Lower leg skin (tissue), 4 donors: Measurements from ENCODE around the gene OPN3. TPM values are rescaled to one million over a fixed set of nuclear protein-coding genes. Genes with fewer than 3 reads are reported as not detected.

Experiments
- DNase-seq, 2 donors: peaks; one replicate each; pipeline ENCODE4 v3.0.0-alpha.2; 2019; ENCODE audit warnings: low spot score in 2 of 2
- H3K4me3 ChIP-seq: fragments of 200-600 bp; sonication (generic); 2 replicates; pipeline ENCODE4 v1.5.1; 2017; ENCODE audit warnings: mild to moderate bottlenecking, low read depth; ENCODE audit not compliant: poor library complexity, severe bottlenecking
- POLR2A ChIP-seq, 2 donors: fragments of 450-650 bp; IDR thresholded peaks; one replicate each; pipeline ENCODE4 v1.6.1; 2016 to 2017; ENCODE audit warnings: antibody characterized with exemption in 2 of 2, mild to moderate bottlenecking in 1 of 2, moderate library complexity in 1 of 2
- WGBS, 2 donors: methylation state at CpG; one replicate each; pipeline ENCODE4 v1.1.5; 2018; 5-methylcytosine and 5-hydroxymethylcytosine counted together
- intact Hi-C: fragments of 100-400 bp; cut with DNase I; formaldehyde crosslinking; loops from one replicate; pipeline ENCODE4 v1.15.0; 2023; ENCODE audit warnings: low total_unique reads
- total RNA-seq, 4 donors: library from RNA; depleted of rRNA; stranded (reverse); fragments of >200 nt; gene quantifications; one replicate each; pipeline ENCODE4 v1.1.0, GENCODE V29; 2016
- TF ChIP-seq, protein P1 (sequence below), 3 donors: fragments of 450-650 bp; IDR thresholded peaks; one replicate each; pipeline ENCODE4 v1.5.1; 2016; ENCODE audit warnings: antibody characterized with exemption in 3 of 3, mild to moderate bottlenecking in 3 of 3, moderate library complexity in 2 of 3

OPN3 gene
- total RNA-seq, 4 donors from 2014 or later: 22.2 to 34.6 (median 32.1) TPM

DNA sequence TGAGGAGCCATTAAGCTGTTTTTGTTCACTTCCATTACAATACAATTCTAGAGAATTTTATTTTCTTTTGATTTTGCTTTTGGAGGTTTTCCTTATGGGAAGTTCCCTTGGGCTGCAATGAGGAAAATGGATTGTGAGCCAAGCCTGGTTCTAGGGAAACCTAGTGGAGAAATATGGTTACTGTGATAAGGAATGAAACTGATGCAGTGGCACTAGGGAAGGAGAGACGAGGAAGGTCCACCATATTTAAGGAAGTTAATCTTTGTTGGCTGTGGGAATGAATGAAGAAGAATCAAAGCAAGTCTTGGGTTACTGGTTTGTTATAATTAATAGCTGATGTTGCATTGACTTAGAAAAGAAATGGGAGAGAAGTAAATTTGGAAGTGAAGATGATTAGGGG lies 28.4 kb downstream of the OPN3 start:
- 79 to 88% methylated on average over 1 of the region's 1 CpG for WGBS, 2 donors
- no peak overlapping the region for H3K4me3 ChIP-seq
- intact Hi-C loops: loop anchor here (5.0 kb wide), 1 partner anchor 221 kb away; no protein-coding TSS in a partner anchor
- TF ChIP-seq, protein P1, sequence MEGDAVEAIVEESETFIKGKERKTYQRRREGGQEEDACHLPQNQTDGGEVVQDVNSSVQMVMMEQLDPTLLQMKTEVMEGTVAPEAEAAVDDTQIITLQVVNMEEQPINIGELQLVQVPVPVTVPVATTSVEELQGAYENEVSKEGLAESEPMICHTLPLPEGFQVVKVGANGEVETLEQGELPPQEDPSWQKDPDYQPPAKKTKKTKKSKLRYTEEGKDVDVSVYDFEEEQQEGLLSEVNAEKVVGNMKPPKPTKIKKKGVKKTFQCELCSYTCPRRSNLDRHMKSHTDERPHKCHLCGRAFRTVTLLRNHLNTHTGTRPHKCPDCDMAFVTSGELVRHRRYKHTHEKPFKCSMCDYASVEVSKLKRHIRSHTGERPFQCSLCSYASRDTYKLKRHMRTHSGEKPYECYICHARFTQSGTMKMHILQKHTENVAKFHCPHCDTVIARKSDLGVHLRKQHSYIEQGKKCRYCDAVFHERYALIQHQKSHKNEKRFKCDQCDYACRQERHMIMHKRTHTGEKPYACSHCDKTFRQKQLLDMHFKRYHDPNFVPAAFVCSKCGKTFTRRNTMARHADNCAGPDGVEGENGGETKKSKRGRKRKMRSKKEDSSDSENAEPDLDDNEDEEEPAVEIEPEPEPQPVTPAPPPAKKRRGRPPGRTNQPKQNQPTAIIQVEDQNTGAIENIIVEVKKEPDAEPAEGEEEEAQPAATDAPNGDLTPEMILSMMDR (IDR thresholded peaks at IDR 0.05): no peak
- no peak for TF ChIP-seq POLR2A (IDR thresholded peaks at IDR 0.05)
- no peak for DNase-seq

DNA sequence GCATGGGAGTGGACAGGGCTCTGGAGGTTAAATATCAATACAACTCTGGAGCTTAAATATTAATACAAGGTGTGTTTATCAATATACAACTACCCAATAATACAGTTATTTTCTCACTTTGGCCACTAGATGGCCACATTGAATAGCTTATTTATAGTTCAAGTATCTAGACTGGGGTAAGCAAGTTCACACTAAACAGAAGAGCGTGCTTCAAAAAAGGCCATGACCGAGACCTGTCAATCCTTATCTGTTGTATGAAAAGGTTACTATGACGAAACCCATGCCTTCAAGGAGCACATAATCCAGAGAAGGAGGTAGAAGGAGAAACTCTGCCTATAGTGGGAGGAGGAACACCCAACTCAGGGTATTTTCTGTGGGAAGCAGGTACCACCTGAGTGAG lies 29.1 kb downstream of the OPN3 start:
- no peak for DNase-seq
- intact Hi-C loops: loop anchor here (5.0 kb wide), 1 partner anchor 221 kb away; no protein-coding TSS in a partner anchor
- TF ChIP-seq, protein P1 (IDR thresholded peaks at IDR 0.05): no peak
- no peak for TF ChIP-seq POLR2A (IDR thresholded peaks at IDR 0.05)
- H3K4me3 ChIP-seq: no peak overlapping the region
- 3 to 5% methylated on average over 3 of the region's 3 CpGs for WGBS, 2 donors

DNA sequence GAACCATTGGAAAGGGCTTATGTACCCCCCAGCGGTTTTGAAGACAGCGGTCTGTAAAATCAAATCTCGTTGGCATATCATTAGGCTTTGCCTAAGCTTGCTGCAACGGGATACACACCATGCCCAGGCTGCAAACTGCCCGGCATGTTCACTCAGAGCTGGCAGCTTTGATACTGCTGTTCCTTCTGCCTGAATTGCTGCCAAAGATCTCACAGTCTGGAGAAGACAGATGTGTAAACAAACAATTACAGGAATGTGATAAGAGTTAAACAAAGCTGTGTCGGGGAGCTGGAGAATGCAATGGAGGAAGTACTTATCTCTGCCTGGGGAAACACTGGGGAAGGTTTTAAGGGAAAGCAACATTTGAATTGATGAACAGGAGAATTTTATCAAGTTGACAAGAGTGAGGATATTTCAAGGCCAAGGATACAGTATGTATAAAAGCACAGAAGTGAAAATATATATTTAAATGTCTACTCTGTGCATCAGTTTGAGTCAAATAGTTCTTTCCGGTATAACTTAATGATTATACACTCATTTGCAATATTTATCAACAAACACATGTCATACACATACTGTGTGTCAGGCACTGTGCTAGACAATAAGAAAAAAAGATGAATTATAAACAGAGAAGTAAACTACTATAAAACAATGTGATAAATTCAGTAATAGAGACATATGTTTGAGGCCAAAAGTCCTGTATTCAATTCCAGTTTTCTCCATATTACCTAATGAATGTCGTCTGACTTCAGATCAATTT lies 29.9 kb downstream of the OPN3 start:
- no peak overlapping the region for H3K4me3 ChIP-seq
- TF ChIP-seq, protein P1 (IDR thresholded peaks at IDR 0.05): no peak
- TF ChIP-seq POLR2A (IDR thresholded peaks at IDR 0.05): no peak
- 46 to 50% methylated on average over 8 of the region's 8 CpGs for WGBS, 2 donors
- intact Hi-C loops: loop anchor here (5.0 kb wide), 1 partner anchor 222 kb away; no protein-coding TSS in a partner anchor
- DNase-seq: no peak

DNA sequence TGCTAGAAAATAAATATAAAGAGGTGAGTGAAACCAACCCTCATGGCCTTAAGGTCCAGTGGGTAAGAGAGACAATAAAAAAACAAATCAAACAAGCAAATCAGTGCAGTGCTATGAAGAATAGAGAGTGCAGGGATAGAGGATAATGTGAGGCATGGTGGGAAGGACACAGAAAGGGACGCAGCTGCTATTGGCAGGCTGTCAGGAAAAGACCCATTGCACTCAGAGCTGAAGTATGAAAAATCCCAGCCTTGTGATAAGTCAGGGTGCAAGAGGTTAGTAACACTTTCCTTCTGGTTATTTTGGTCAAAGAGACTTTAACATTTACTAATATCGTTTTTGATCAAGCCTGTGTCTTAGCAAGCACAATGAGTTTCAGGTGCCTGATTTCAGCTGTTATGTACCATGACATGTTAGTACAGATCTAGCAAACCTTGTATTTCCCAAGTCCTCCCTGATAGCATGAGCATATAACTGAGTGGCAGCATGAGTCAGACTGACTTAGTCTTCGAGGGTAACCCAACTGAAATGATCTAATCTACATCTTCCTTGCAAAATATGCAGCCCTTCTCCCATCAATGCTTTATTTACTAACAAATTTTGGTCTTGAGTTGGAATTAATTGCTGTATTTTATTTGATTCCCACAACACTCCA lies 31.7 kb downstream of the OPN3 start:
- intact Hi-C loops: no loop called here
- no peak for DNase-seq
- no peak overlapping the region for H3K4me3 ChIP-seq
- TF ChIP-seq POLR2A (IDR thresholded peaks at IDR 0.05): no peak
- TF ChIP-seq, protein P1 (IDR thresholded peaks at IDR 0.05): no peak
- 33 to 37% methylated on average over 3 of the region's 3 CpGs for WGBS, 2 donors

DNA sequence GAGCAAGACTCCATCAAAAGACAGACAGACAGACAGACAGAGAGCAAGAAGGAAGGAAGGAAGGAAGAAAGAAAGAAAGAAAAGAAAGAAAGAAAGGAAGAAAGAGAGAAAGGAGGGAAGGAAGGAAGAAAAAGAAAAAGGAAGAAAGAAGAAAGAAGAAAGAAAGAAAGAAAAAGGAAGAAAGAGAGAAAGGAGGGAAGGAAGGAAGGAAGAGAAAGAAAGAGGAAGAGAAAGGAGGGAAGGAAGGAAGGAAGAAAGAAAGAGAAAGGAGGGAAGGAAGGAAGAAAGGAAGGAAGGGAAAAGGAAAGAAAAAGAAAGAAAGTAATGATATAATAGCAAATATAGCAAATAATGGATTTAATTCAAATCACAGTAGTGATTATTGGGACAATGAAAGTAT lies 32.7 kb downstream of the OPN3 start:
- intact Hi-C loops: no loop called here
- no peak for TF ChIP-seq POLR2A (IDR thresholded peaks at IDR 0.05)
- TF ChIP-seq, protein P1 (IDR thresholded peaks at IDR 0.05): no peak
- DNase-seq: no peak

More for the DNA sequence above, 32.7 kb downstream of the OPN3 start:
- H3K4me3 ChIP-seq: no peak overlapping the region
